ENCODE measurements around the gene PMM1. TPM values are rescaled to one million over a fixed set of nuclear protein-coding genes. Genes with fewer than 3 reads are reported as not detected.
A peak's percentile ranks its signal among the peaks of the same experiment; 100 is the strongest.

Gene PMM1
- polyA plus RNA-seq, 1 donor from 2014 or later: 55.5 TPM

- H2AFZ ChIP-seq (ENCODE audit: low read depth, low read length): peak overlapping the region; percentile 80
- H3K4me3 ChIP-seq (ENCODE audit: low read length): peak overlapping the region; percentile 78
- no peak for TF ChIP-seq EZH2 (IDR thresholded peaks at IDR 0.05; ENCODE audit: borderline replicate concordance, insufficient read depth, low read length, poor library complexity, severe bottlenecking)
- TF ChIP-seq REST (IDR thresholded peaks at IDR 0.05; ENCODE audit: borderline replicate concordance): no peak
- no peak for TF ChIP-seq EP300 (conservative IDR thresholded peaks at IDR 0.05; ENCODE audit: poor library complexity, severe bottlenecking)
- TF ChIP-seq CTCF (IDR thresholded peaks at IDR 0.05; ENCODE audit: poor library complexity, severe bottlenecking): no peak
- no peak for TF ChIP-seq TAF1 (IDR thresholded peaks at IDR 0.05; ENCODE audit: low read depth)
- no peak for TF ChIP-seq RAD21 (conservative IDR thresholded peaks at IDR 0.05)
- no peak for TF ChIP-seq MXI1 (conservative IDR thresholded peaks at IDR 0.05; ENCODE audit: poor library complexity, severe bottlenecking)
- TF ChIP-seq POLR2AphosphoS5 (IDR thresholded peaks at IDR 0.05): no peak
- no peak for TF ChIP-seq SMC3 (conservative IDR thresholded peaks at IDR 0.05; ENCODE audit: poor library complexity)
- H3K9ac ChIP-seq (ENCODE audit: low read length): peak overlapping the region; percentile 96
- peak overlapping the region; percentile 72 for H3K4me2 ChIP-seq (ENCODE audit: low read length)
- H3K9me3 ChIP-seq (ENCODE audit: low read length): no peaks in the 10 kb centered on the region
- H3K36me3 ChIP-seq (ENCODE audit: insufficient read depth, low read length): no peaks in the 10 kb centered on the region
- H4K20me1 ChIP-seq (ENCODE audit: insufficient read depth): no peaks in the 10 kb centered on the region
- peaks cover 30% of the 10 kb centered on the region for H3K79me2 ChIP-seq (replicated peaks; ENCODE audit: insufficient read depth, low read length)
- peaks cover 9% of the 10 kb centered on the region for H3F3A ChIP-seq (ENCODE audit: insufficient read depth, low read length, poor library complexity, severe bottlenecking)
- H3K27ac ChIP-seq (ENCODE audit: low read length): peak overlapping the region; percentile 97
- no peaks in the 10 kb centered on the region for H3K9me2 ChIP-seq (ENCODE audit: insufficient read depth, low read length)
- H3K27me3 ChIP-seq (ENCODE audit: insufficient read depth, low read depth, low read length): no peaks in the 10 kb centered on the region
These were observed 32.2 kb upstream of the PMM1 start for GRCh38 chr22:41621911-41622179.

- Histone ChIP-seq H3K27me3 (ENCODE audit: insufficient read depth, low read depth, low read length) (no peaks in the 10 kb centered on the region), H3K4me3 (ENCODE audit: low read length) (peak within 1 kb of the TSS; percentile 78), H3F3A (ENCODE audit: insufficient read depth, low read length, poor library complexity, severe bottlenecking) (peaks cover 9% of the 10 kb centered on the region), H3K9ac (ENCODE audit: low read length) (peak within 1 kb of the TSS; percentile 96), H3K9me3 (ENCODE audit: low read length) (no peaks in the 10 kb centered on the region), H3K9me2 (ENCODE audit: insufficient read depth, low read length) (no peaks in the 10 kb centered on the region), H3K27ac (ENCODE audit: low read length) (peak within 1 kb of the TSS; percentile 97), H2AFZ (ENCODE audit: low read depth, low read length) (peak within 1 kb of the TSS; percentile 91), H4K20me1 (ENCODE audit: insufficient read depth) (no peaks in the 10 kb centered on the region), H3K36me3 (ENCODE audit: insufficient read depth, low read length) (no peaks in the 10 kb centered on the region), H3K4me2 (ENCODE audit: low read length) (peak within 1 kb of the TSS; percentile 93), H3K79me2 (replicated peaks; ENCODE audit: insufficient read depth, low read length) (peaks cover 30% of the 10 kb centered on the region)
- TF ChIP-seq EZH2 (IDR thresholded peaks at IDR 0.05; ENCODE audit: borderline replicate concordance, insufficient read depth, low read length, poor library complexity, severe bottlenecking): no peak
- TF ChIP-seq SMC3 (conservative IDR thresholded peaks at IDR 0.05; ENCODE audit: poor library complexity): peak; percentile 44
- peak; percentile 86 for TF ChIP-seq TAF1 (IDR thresholded peaks at IDR 0.05; ENCODE audit: low read depth)
- TF ChIP-seq REST (IDR thresholded peaks at IDR 0.05; ENCODE audit: borderline replicate concordance): peak; percentile 94
- TF ChIP-seq CTCF (IDR thresholded peaks at IDR 0.05; ENCODE audit: poor library complexity, severe bottlenecking): peak; percentile 30
- peak; percentile 50 for TF ChIP-seq EP300 (conservative IDR thresholded peaks at IDR 0.05; ENCODE audit: poor library complexity, severe bottlenecking)
- peak; percentile 90 for TF ChIP-seq MXI1 (conservative IDR thresholded peaks at IDR 0.05; ENCODE audit: poor library complexity, severe bottlenecking)
- TF ChIP-seq RAD21 (conservative IDR thresholded peaks at IDR 0.05): peak; percentile 43
- TF ChIP-seq POLR2AphosphoS5 (IDR thresholded peaks at IDR 0.05): peak; percentile 99
These were observed 31.7 kb upstream of the PMM1 start, which contains the start of gene XRCC6 for GRCh38 chr22:41621099-41621910. Gene XRCC6, plus strand, starts transcription at chr22:41621295. Its CDS starts 710 bp downstream, at chr22:41622005.

All from neural cell (in vitro differentiated cells).